Measurements from ENCODE around the gene ATP6V0B. TPM values are rescaled to one million over a fixed set of nuclear protein-coding genes. Genes with fewer than 3 reads are reported as not detected.
A peak's percentile ranks its signal among the peaks of the same experiment; 100 is the strongest.

ATP6V0B gene
- total and polyA plus RNA-seq, 11 donors, result 71.4 to 235 (median 93.2) TPM

DNA sequence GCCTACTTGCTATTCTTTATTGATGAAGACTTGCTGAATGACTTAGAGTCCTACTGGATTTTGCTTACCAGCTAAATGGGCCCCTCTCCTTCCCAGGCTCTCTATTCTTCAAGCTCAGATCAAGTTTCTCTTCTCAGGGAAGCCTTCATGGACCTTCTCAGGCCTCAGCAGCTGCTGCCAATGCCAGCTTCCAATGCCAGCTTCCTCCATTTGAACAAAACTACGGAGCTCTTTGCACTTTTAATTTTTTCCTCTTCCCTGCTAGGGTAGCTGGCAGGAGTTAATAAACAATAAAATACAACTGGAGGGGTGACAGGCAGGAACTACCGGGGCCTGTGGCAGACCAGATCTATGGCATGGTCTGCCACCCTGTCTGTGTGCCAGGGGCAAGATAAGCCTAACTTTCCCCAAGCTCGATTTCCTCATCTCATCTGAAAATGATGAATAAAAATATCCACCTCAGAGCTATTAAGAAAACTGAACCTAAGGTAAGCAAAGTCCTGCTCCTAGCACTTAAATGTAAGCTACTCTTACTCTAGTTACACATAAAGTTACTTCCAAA lies 29.0 kb upstream of the ATP6V0B start:
- intact Hi-C loops (cut with DNase I), result loop anchor here in 4 of 10 donors (1.0 to 5.0 kb wide), 3 partner anchors 29 to 238 kb away; partner anchors contain the start of genes ATP6V0B (in 4 of the 4) and ST3GAL3 (in 1 of the 4)
- 12 to 17% (median 14%) methylated on average over 3 of the region's 3 CpGs for WGBS, 4 donors

DNA sequence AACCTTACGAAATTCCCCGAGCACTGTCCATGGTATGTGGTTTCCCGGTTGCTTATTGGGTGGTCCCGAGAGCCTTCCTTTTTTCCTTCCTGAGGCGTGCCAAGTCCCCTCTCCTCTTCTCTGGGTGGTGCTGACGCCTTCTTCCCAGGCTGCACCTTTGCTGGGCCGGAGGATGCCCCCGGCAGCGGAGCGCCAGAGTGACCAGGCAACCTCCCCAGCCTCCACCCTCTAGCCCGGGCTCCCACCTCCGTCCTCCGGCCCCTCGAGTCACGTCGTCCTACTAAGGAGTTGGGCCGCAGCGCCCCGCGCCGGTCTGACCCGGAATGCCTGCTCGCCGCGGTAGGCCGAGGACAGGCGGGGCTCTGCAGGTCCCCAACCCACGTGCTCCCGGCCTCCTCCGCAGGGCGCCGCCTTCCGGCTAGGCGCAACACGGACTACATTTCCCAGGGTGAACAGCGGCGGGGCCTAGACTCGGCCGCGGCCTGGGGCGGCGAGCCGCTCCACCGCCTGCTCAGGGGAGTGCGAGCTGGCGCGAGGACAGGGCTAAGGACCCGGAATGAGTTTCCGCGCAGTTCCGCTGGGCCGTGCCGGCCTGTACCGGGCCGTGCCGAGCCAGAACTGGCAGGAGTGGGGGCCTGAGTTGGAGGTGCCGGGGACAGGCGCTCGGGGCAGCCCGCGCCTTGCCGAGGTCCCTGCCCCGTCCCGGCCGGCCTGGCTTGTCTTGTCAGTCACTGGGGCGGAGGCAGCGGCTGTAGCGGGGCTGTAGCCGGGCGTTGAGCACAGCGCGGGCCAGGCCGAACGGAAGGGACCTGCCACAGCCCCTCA lies 28.3 kb upstream of the ATP6V0B start, which contains the start of gene IPO13:
Gene IPO13 (plus strand): TSS at position 715 of the 825 bp plus-strand sequence. CDS start 651 bp downstream, outside the sequence.
- Histone ChIP-seq H3K4me1 (peaks cover 6 to 57% (median 48%) of the 10 kb centered on the region in 12 donors), H3K9me3 (no peaks in the 10 kb centered on the region), H3K4me3 (peak within 1 kb of the TSS; percentile 48 to 83 (median 71)), H3K36me3 (peaks cover 0 to 18% (median 9%) of the 10 kb centered on the region in 9 donors), H3K27ac (peak within 1 kb of the TSS; percentile 89 to 99 (median 97)), H3K27me3 (no peaks in the 10 kb centered on the region)
- peak; percentile 95 to 98 (median 96) for DNase-seq
- intact Hi-C loops (cut with DNase I), result loop anchor here in 4 of 10 donors (1.0 to 5.0 kb wide), 4 partner anchors 13 to 239 kb away; partner anchors contain the start of genes ATP6V0B (in 4 of the 4) and ST3GAL3 (in 1 of the 4)
- TF ChIP-seq, protein P1, sequence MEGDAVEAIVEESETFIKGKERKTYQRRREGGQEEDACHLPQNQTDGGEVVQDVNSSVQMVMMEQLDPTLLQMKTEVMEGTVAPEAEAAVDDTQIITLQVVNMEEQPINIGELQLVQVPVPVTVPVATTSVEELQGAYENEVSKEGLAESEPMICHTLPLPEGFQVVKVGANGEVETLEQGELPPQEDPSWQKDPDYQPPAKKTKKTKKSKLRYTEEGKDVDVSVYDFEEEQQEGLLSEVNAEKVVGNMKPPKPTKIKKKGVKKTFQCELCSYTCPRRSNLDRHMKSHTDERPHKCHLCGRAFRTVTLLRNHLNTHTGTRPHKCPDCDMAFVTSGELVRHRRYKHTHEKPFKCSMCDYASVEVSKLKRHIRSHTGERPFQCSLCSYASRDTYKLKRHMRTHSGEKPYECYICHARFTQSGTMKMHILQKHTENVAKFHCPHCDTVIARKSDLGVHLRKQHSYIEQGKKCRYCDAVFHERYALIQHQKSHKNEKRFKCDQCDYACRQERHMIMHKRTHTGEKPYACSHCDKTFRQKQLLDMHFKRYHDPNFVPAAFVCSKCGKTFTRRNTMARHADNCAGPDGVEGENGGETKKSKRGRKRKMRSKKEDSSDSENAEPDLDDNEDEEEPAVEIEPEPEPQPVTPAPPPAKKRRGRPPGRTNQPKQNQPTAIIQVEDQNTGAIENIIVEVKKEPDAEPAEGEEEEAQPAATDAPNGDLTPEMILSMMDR (IDR thresholded peaks at IDR 0.05), result peak; percentile 56 to 88 (median 70)
- peak in 1 of 2 donors; percentile 83 for TF ChIP-seq POLR2A (IDR thresholded peaks at IDR 0.05)
- peak; percentile 90 to 94 (median 93) for ATAC-seq
- WGBS, 4 donors, result 0 to 1% (median 0%) methylated on average over 48 to 74 of the region's 74 CpGs

More for the DNA sequence above, 29.0 kb upstream of the ATP6V0B start:
- no peaks in the 10 kb centered on the region for H3K9me3 ChIP-seq
- TF ChIP-seq, protein P1 (IDR thresholded peaks at IDR 0.05), result no peak
- TF ChIP-seq POLR2A (IDR thresholded peaks at IDR 0.05), result no peak
- peak overlapping the region; percentile 48 to 83 (median 71) for H3K4me3 ChIP-seq
- peaks cover 6 to 51% (median 46%) of the 10 kb centered on the region in 12 donors for H3K4me1 ChIP-seq
- H3K27me3 ChIP-seq, result no peaks in the 10 kb centered on the region
- peaks cover 0 to 15% (median 9%) of the 10 kb centered on the region in 9 donors for H3K36me3 ChIP-seq
- peak overlapping the region in 11 of 12 donors; percentile 89 to 99 (median 97) for H3K27ac ChIP-seq
- ATAC-seq, result no peak
- peak in 1 of 5 donors; percentile 8 for DNase-seq

DNA sequence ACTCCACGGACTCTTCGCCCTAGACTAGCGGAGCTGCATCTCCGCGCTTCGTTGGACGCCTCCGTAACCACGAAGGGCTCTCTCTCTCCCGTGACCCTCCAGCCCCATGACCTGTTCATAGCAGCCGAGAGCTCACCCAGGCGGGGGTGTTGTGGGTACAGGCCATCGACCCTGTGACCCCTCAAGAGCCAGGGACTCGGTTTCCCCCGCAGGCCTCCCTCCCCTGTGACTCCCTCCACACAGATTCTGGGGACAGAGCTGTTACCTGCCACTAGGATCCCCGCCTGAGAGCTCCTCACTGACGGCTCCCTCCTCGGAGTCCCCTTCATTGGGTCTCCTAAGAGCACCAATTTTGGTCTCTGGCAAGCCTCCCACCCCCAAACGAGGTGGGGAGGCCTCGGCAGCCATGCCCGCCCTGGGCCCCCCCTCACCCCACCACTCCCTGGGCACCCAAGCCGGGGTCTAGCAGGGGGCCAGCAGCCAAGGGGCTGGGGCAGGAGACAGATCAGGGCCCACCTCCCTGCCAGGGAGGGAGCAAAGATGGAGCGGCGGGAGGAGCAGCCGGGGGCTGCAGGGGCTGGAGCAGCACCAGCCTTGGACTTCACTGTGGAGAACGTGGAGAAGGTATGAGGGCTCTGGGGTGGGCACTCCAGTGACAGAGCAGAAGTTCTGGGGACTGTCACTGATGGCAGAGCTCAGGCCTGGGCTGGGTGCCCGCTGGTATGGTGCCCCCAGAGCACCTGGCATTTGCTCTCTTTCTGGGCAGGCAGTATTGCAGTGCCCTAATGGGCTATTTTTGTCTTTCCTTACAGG lies 27.5 kb upstream of the ATP6V0B start:
- Histone ChIP-seq H3K4me3 (peak overlapping the region; percentile 48 to 83 (median 71)), H3K4me1 (peaks cover 6 to 64% (median 51%) of the 10 kb centered on the region in 12 donors), H3K27me3 (no peaks in the 10 kb centered on the region), H3K9me3 (no peaks in the 10 kb centered on the region), H3K27ac (peak overlapping the region; percentile 89 to 99 (median 97)), H3K36me3 (peaks cover 0 to 24% (median 9%) of the 10 kb centered on the region in 9 donors)
- DNase-seq, result peak in 4 of 5 donors; percentile 68 to 72 (median 70)
- peak; percentile 37 to 68 (median 50) for ATAC-seq
- intact Hi-C loops (cut with DNase I), result loop anchor here in 3 of 10 donors (1.0 to 5.0 kb wide), 3 partner anchors 12 to 240 kb away; partner anchors contain the start of genes ATP6V0B (in 2 of the 3) and ST3GAL3 (in 1 of the 3)
- TF ChIP-seq POLR2A (IDR thresholded peaks at IDR 0.05), result no peak
- TF ChIP-seq, protein P1 (IDR thresholded peaks at IDR 0.05), result no peak
- WGBS, 4 donors, result 1 to 3% (median 3%) methylated on average over 21 to 27 of the region's 27 CpGs

All from heart left ventricle (tissue), 16 donors.